ENCODE results near the gene CELF4. TPM values are rescaled to one million over a fixed set of nuclear protein-coding genes. Genes with fewer than 3 reads are reported as not detected.

Gene CELF4
- polyA plus RNA-seq, 1 donor (not counting 4 experiments of a cell fraction or from before 2014, with no cell fraction given): not detected

- Histone ChIP-seq H3K4me1 (ENCODE audit: control insufficient read depth, extremely low read depth, insufficient read depth, low read length) (no peaks in the 10 kb centered on the region), H3K4me2 (ENCODE audit: control insufficient read depth, extremely low read depth, insufficient read depth, low read depth, low read length) (no peak overlapping the region), H3K9me3 (ENCODE audit: control insufficient read depth, low read depth, low read length) (no peaks in the 10 kb centered on the region), H4K20me1 (ENCODE audit: control insufficient read depth, extremely low read depth, insufficient read depth, low read length) (no peaks in the 10 kb centered on the region), H3K9ac (ENCODE audit: control insufficient read depth, extremely low read depth, insufficient read depth, low read length) (no peak overlapping the region), H3K27ac (ENCODE audit: control insufficient read depth, insufficient read depth, low read length) (no peak overlapping the region), H3K4me3 (ENCODE audit: control insufficient read depth in 2 of 3, extremely low read depth in 1 of 3, insufficient read depth in 2 of 3, low read depth in 1 of 3, low read length in 3 of 3) (no peak overlapping the region), H2AFZ (ENCODE audit: control insufficient read depth, low read length) (no peak overlapping the region), H3K79me2 (ENCODE audit: control insufficient read depth, insufficient read depth, low read length) (no peaks in the 10 kb centered on the region), H3K27me3 (ENCODE audit: control insufficient read depth, extremely low read depth, insufficient read depth, low read length) (no peaks in the 10 kb centered on the region), H3K36me3 (ENCODE audit: control insufficient read depth in 2 of 2, extremely low read depth in 1 of 2, insufficient read depth in 2 of 2, low read length in 2 of 2) (no peaks in the 10 kb centered on the region), H3K9me1 (ENCODE audit: control insufficient read depth, extremely low read depth, insufficient read depth, low read length) (no peaks in the 10 kb centered on the region)
- DNase-seq (ENCODE audit: low read depth, low spot score) (no peak), FAIRE-seq (no peak)
- dilution Hi-C loops (cut with MboI; ENCODE audit: extremely low pct_ligation_motif_present, low sequenced_read_pairs): no loop called here
- peak in 2 of 3 experiments; percentile 35 to 72 for TF ChIP-seq CTCF (optimal IDR thresholded peaks at IDR 0.05 in 1 of 3, IDR thresholded peaks at IDR 0.05 in 1 of 3, conservative IDR thresholded peaks at IDR 0.05 in 1 of 3; ENCODE audit: extremely low read depth in 1 of 3, insufficient read depth in 2 of 3, low read length in 3 of 3)
- TF ChIP-seq EZH2 (IDR thresholded peaks at IDR 0.05; ENCODE audit: low read length): no peak
These were observed 230.2 kb downstream of the CELF4 start for GRCh38 chr18:37335409-37335736.

- H3K4me3 ChIP-seq (ENCODE audit: control insufficient read depth in 2 of 3, extremely low read depth in 1 of 3, insufficient read depth in 2 of 3, low read depth in 1 of 3, low read length in 3 of 3): no peak overlapping the region
- no peaks in the 10 kb centered on the region for H3K4me1 ChIP-seq (ENCODE audit: control insufficient read depth, extremely low read depth, insufficient read depth, low read length)
- no peak overlapping the region for H2AFZ ChIP-seq (ENCODE audit: control insufficient read depth, low read length)
- H3K36me3 ChIP-seq (ENCODE audit: control insufficient read depth in 2 of 2, extremely low read depth in 1 of 2, insufficient read depth in 2 of 2, low read length in 2 of 2): no peaks in the 10 kb centered on the region
- H3K27me3 ChIP-seq (ENCODE audit: control insufficient read depth, extremely low read depth, insufficient read depth, low read length): no peaks in the 10 kb centered on the region
- dilution Hi-C loops (cut with MboI; ENCODE audit: extremely low pct_ligation_motif_present, low sequenced_read_pairs): no loop called here
- DNase-seq (ENCODE audit: low read depth, low spot score) (no peak), FAIRE-seq (no peak)
- H3K9me3 ChIP-seq (ENCODE audit: control insufficient read depth, low read depth, low read length): no peaks in the 10 kb centered on the region
- no peaks in the 10 kb centered on the region for H4K20me1 ChIP-seq (ENCODE audit: control insufficient read depth, extremely low read depth, insufficient read depth, low read length)
- H3K9me1 ChIP-seq (ENCODE audit: control insufficient read depth, extremely low read depth, insufficient read depth, low read length): no peaks in the 10 kb centered on the region
- no peak overlapping the region for H3K27ac ChIP-seq (ENCODE audit: control insufficient read depth, insufficient read depth, low read length)
- no peak for TF ChIP-seq EZH2 (IDR thresholded peaks at IDR 0.05; ENCODE audit: low read length)
- TF ChIP-seq CTCF (optimal IDR thresholded peaks at IDR 0.05 in 1 of 3, IDR thresholded peaks at IDR 0.05 in 1 of 3, conservative IDR thresholded peaks at IDR 0.05 in 1 of 3; ENCODE audit: extremely low read depth in 1 of 3, insufficient read depth in 2 of 3, low read length in 3 of 3): no peak
- no peaks in the 10 kb centered on the region for H3K79me2 ChIP-seq (ENCODE audit: control insufficient read depth, insufficient read depth, low read length)
- H3K4me2 ChIP-seq (ENCODE audit: control insufficient read depth, extremely low read depth, insufficient read depth, low read depth, low read length): no peak overlapping the region
- H3K9ac ChIP-seq (ENCODE audit: control insufficient read depth, extremely low read depth, insufficient read depth, low read length): no peak overlapping the region
These were observed 230.8 kb downstream of the CELF4 start for GRCh38 chr18:37334631-37335408.

Measured in keratinocyte (primary cell).